Panc1 (cell line): ENCODE results near the gene POLR3B. TPM values are rescaled to one million over a fixed set of nuclear protein-coding genes. Genes with fewer than 3 reads are reported as not detected.

Source experiments
- ATAC-seq: fragments of 200-7000 bp; cut with Tn5 transposase; 2 replicates; pipeline ENCODE4 v1.9.1; 2020; ENCODE audit warnings: mild to moderate bottlenecking, moderate library complexity
- BruUV-seq: library from RNA; stranded (reverse); fragments of 400-500 nt; replicated peaks from 2 replicates; lab custom pipeline; 2021; lab: Mats Ljungman, UMichigan
- CTCF ChIA-PET: fragments of 300-600 bp; sonication (Branson Sonifier 250); formaldehyde crosslinking; loops from one replicate; lab custom pipeline; 2022; ENCODE audit warnings: antibody characterized with exemption; lab: Charles Lee
- POLR2A ChIA-PET: fragments of 300-600 bp; sonication (Branson Sonifier 250); formaldehyde crosslinking; loops from one replicate; lab custom pipeline; 2022; ENCODE audit warnings: antibody characterized with exemption; lab: Charles Lee
- DNase-seq: peaks from one replicate; pipeline ENCODE4 v3.0.0-alpha.2; 2010; ENCODE audit warnings: low read depth, low spot score
- H3K27ac ChIP-seq: 2 replicates; pipeline ENCODE4 v1.5.1; 2011; ENCODE audit warnings: mild to moderate bottlenecking, low read length, inconsistent platforms
- H3K27me3 ChIP-seq: fragments of 200-500 bp; sonication (Bioruptor generic); 2 replicates; pipeline ENCODE4 v1.6.0; 2014; ENCODE audit warnings: low read length, inconsistent platforms; ENCODE audit not compliant: control insufficient read depth, insufficient read depth
- H3K36me3 ChIP-seq: fragments of 200-500 bp; sonication (Bioruptor generic); 2 replicates; pipeline ENCODE4 v1.5.1; 2014; ENCODE audit warnings: inconsistent platforms, mild to moderate bottlenecking, low read length, moderate library complexity; ENCODE audit not compliant: control insufficient read depth, insufficient read depth
- H3K4me1 ChIP-seq: 2 replicates; pipeline ENCODE4 v1.5.1; 2011; ENCODE audit warnings: inconsistent platforms, mild to moderate bottlenecking, low read length, moderate library complexity; ENCODE audit not compliant: control insufficient read depth, insufficient read depth
- H3K4me3 ChIP-seq, 2 experiments: 2 replicates each; pipeline ENCODE4 v1.5.1; 2011 to 2012; ENCODE audit warnings: low read depth in 2 of 2, low read length in 2 of 2, mild to moderate bottlenecking in 2 of 2, inconsistent platforms in 1 of 2, moderate library complexity in 1 of 2
- H3K9me3 ChIP-seq: fragments of 200-500 bp; sonication (Bioruptor generic); 2 replicates; pipeline ENCODE4 v1.5.1; 2014; ENCODE audit warnings: low read depth, mild to moderate bottlenecking, inconsistent platforms, low read length, moderate library complexity; ENCODE audit not compliant: control insufficient read depth, insufficient read depth
- CTCF ChIP-seq: fragments of 450-650 bp; IDR thresholded peaks from 2 replicates; pipeline ENCODE4 v1.5.1; 2017; ENCODE audit warnings: mild to moderate bottlenecking
- POLR2AphosphoS5 ChIP-seq: IDR thresholded peaks from 2 replicates; pipeline ENCODE4 v1.6.1; 2012; ENCODE audit warnings: mild to moderate bottlenecking, low read depth, low read length, moderate library complexity
- REST ChIP-seq, 2 experiments: IDR thresholded peaks; 2 replicates each; pipeline ENCODE4 v1.6.1; 2011 to 2012; ENCODE audit warnings: low read depth in 2 of 2, control low read depth in 1 of 2, low read length in 1 of 2, mild to moderate bottlenecking in 1 of 2, moderate library complexity in 1 of 2; ENCODE audit not compliant: insufficient read depth in 1 of 2
- SIN3A ChIP-seq: IDR thresholded peaks from 2 replicates; pipeline ENCODE4 v1.6.1; 2012; ENCODE audit warnings: low read depth, mild to moderate bottlenecking, low read length, moderate library complexity, borderline replicate concordance; ENCODE audit not compliant: insufficient read depth
- TCF7L2 ChIP-seq: IDR thresholded peaks from 2 replicates; pipeline ENCODE4 v1.6.1; 2011; ENCODE audit warnings: mild to moderate bottlenecking, low read depth, low read length, inconsistent platforms
- in situ Hi-C: cut with HindIII; loops from 2 replicates; pipeline ENCODE4 v1.10.0; 2016; ENCODE audit warnings: low sequenced_read_pairs, low pct_unique_long_range_greater_than_20kb
- intact Hi-C: fragments of 100-400 bp; cut with micrococcal nuclease; formaldehyde crosslinking; loops from one replicate; pipeline ENCODE4 v1.10.0; 2022; ENCODE audit not compliant: unreplicated experiment
- total RNA-seq: library from RNA; stranded (reverse); gene quantifications from one replicate; pipeline ENCODE4 v1.2.1, GENCODE V29; 2021; ENCODE audit not compliant: unreplicated experiment

The POLR3B gene
- total RNA-seq, 1 experiment from 2014 or later, result 8.2 TPM

- H3K9me3 ChIP-seq, result no peaks in the 10 kb centered on the region
- H3K27ac ChIP-seq, result no peak overlapping the region
- H3K4me1 ChIP-seq, result no peaks in the 10 kb centered on the region
- no TSS peak for BruUV-seq
- intact Hi-C loops (no loop called here), in situ Hi-C loops (no loop called here)
- TF ChIP-seq SIN3A (no peak), REST (IDR thresholded peaks at IDR 0.05; ENCODE audit: insufficient read depth in 1 of 2, low read depth in 2 of 2, low read length in 1 of 2) (no peak), CTCF (no peak), TCF7L2 (no peak), POLR2AphosphoS5 (no peak)
- ChIA-PET CTCF (interaction anchor here (0.6 kb wide), 1 partner anchor 303 kb away, joined by 12 read pairs; no protein-coding TSS in a partner anchor), POLR2A (no interaction called here)
- no peak overlapping the region for H3K4me3 ChIP-seq
- peaks cover 3% of the 10 kb centered on the region; the same call in 1 of the 2 replicates for H3K27me3 ChIP-seq
- H3K36me3 ChIP-seq, result no peaks in the 10 kb centered on the region
- no peak for DNase-seq
- no peak for ATAC-seq
Measured at GRCh38 chr12:106541201-106541600, 183.7 kb downstream of the POLR3B start.

GRCh38 chr12:106551410-106551809 is 193.9 kb downstream of the POLR3B start:
- POLR2A ChIA-PET, result no interaction called here
- no peaks in the 10 kb centered on the region for H3K4me1 ChIP-seq
- no TSS peak for BruUV-seq
- no peak overlapping the region for H3K4me3 ChIP-seq
- H3K27me3 ChIP-seq, result no peaks in the 10 kb centered on the region
- ATAC-seq, result no peak
- CTCF ChIA-PET, result no interaction called here
- TF ChIP-seq CTCF (no peak), SIN3A (no peak), REST (IDR thresholded peaks at IDR 0.05; ENCODE audit: insufficient read depth in 1 of 2, low read depth in 2 of 2, low read length in 1 of 2) (no peak), TCF7L2 (no peak), POLR2AphosphoS5 (no peak)
- H3K27ac ChIP-seq, result no peak overlapping the region
- H3K36me3 ChIP-seq, result no peaks in the 10 kb centered on the region
- H3K9me3 ChIP-seq, result no peaks in the 10 kb centered on the region
- intact Hi-C loops (no loop called here), in situ Hi-C loops (no loop called here)
- no peak for DNase-seq
